H1 (cell line): Measurements from ENCODE around the gene GRXCR1. TPM values are rescaled to one million over a fixed set of nuclear protein-coding genes. Genes with fewer than 3 reads are reported as not detected.

Experiments used
- CTCF ChIA-PET: fragments of 300-600 bp; sonication (Branson Sonifier 250); formaldehyde crosslinking; loops from one replicate; lab custom pipeline; 2021; ENCODE audit not compliant: partially characterized antibody; lab: Charles Lee
- POLR2A ChIA-PET: fragments of 300-600 bp; sonication (Branson Sonifier 250); formaldehyde crosslinking; loops from one replicate; lab custom pipeline; 2021; ENCODE audit warnings: inconsistent platforms; ENCODE audit not compliant: partially characterized antibody; lab: Charles Lee
- DNase-seq, 2 experiments: peaks; one replicate each; pipeline versions ENCODE4 v3.0.0 to v3.0.0-alpha.2; 2010 to 2022; ENCODE audit warnings: low spot score in 2 of 2, low read depth in 1 of 2, mixed read lengths in 1 of 2
- FAIRE-seq: peaks from 2 replicates; lab custom pipeline; 2011; peaks lifted over from hg19 to GRCh38; lab: Jason Lieb, UNC
- H2AFZ ChIP-seq: 2 replicates; pipeline ENCODE4 v1.8.1; 2012; ENCODE audit warnings: low read length, inconsistent platforms
- H2AK5ac ChIP-seq: 2 replicates; pipeline ENCODE4 v1.6.1; 2013; ENCODE audit warnings: low read depth, low read length
- H2BK120ac ChIP-seq: replicated peaks from 2 replicates; pipeline ENCODE3; 2013; ENCODE audit warnings: low read depth, low read length, inconsistent platforms
- H2BK12ac ChIP-seq: 2 replicates; pipeline ENCODE4 v1.6.1; 2013; ENCODE audit warnings: low read depth, low read length
- H2BK15ac ChIP-seq: 2 replicates; pipeline ENCODE4 v1.6.1; 2013; ENCODE audit warnings: low read length
- H2BK20ac ChIP-seq: 2 replicates; pipeline ENCODE4 v1.6.1; 2013; ENCODE audit warnings: low read length
- H2BK5ac ChIP-seq: 2 replicates; pipeline ENCODE4 v1.6.1; 2013; ENCODE audit warnings: low read depth, low read length
- H3K14ac ChIP-seq: 2 replicates; pipeline ENCODE4 v1.6.1; 2013; ENCODE audit warnings: inconsistent platforms; ENCODE audit not compliant: insufficient read length
- H3K18ac ChIP-seq: 2 replicates; pipeline ENCODE4 v1.6.1; 2013; ENCODE audit warnings: low read length; ENCODE audit errors: extremely low read depth
- H3K23ac ChIP-seq: 2 replicates; pipeline ENCODE4 v1.6.1; 2013; ENCODE audit warnings: inconsistent platforms; ENCODE audit not compliant: insufficient read length
- H3K23me2 ChIP-seq: 2 replicates; pipeline ENCODE4 v1.6.1; 2013; ENCODE audit warnings: low read depth, low read length
- H3K27ac ChIP-seq: 2 replicates; pipeline ENCODE4 v1.6.1; 2011; ENCODE audit warnings: low read depth, low read length, inconsistent platforms
- H3K27me3 ChIP-seq, 4 experiments: replicated peaks in 1 of 4; 1 replicate in 1 of 4; 2 replicates in 3 of 4; pipeline versions ENCODE4 v1.6.1 to v1.8.1; 2011 to 2013; ENCODE audit warnings: low read length in 3 of 4, mild to moderate bottlenecking in 3 of 4, inconsistent platforms in 2 of 4, mixed read lengths in 2 of 4, moderate library complexity in 1 of 4; ENCODE audit not compliant: control insufficient read depth in 3 of 4, insufficient read depth in 3 of 4; ENCODE audit errors: extremely low read depth in 1 of 4
- H3K36me3 ChIP-seq, 4 experiments: 2 replicates each; pipeline versions ENCODE4 v1.6.1 to v1.8.1; 2011 to 2013; ENCODE audit warnings: mild to moderate bottlenecking in 4 of 4, low read length in 3 of 4, moderate library complexity in 2 of 4, control low read depth in 1 of 4, inconsistent platforms in 1 of 4; ENCODE audit not compliant: insufficient read depth in 4 of 4, control insufficient read depth in 2 of 4
- H3K4ac ChIP-seq: replicated peaks from 2 replicates; pipeline ENCODE3; 2013; ENCODE audit warnings: low read length, low read depth, mixed read lengths, inconsistent platforms; ENCODE audit not compliant: insufficient read length
- H3K4me1 ChIP-seq, 4 experiments: replicated peaks in 1 of 4; 1 replicate in 1 of 4; 2 replicates in 3 of 4; pipeline versions ENCODE4 v1.6.1 to v1.8.1; 2011 to 2013; ENCODE audit warnings: low read length in 3 of 4, inconsistent platforms in 2 of 4, mixed read lengths in 1 of 4; ENCODE audit not compliant: insufficient read depth in 4 of 4, control insufficient read depth in 3 of 4
- H3K4me2 ChIP-seq, 2 experiments: 2 replicates each; pipeline versions ENCODE4 v1.6.1 to v1.8.1; 2011 to 2013; ENCODE audit warnings: low read depth in 2 of 2, low read length in 2 of 2, control low read depth in 1 of 2, inconsistent platforms in 1 of 2, mild to moderate bottlenecking in 1 of 2; ENCODE audit not compliant: insufficient read depth in 1 of 2
- H3K4me3 ChIP-seq, 4 experiments: fragments of 200-600, 300-600 bp in 1 of 4; sonication (generic), shearing (Covaris generic), sonication (Bioruptor Twin) in 1 of 4; 2 replicates each; pipeline versions ENCODE4 v1.5.1 to v1.8.1; 2011 to 2016; ENCODE audit warnings: low read length in 4 of 4, low read depth in 3 of 4, control low read depth in 2 of 4, inconsistent platforms in 2 of 4, mild to moderate bottlenecking in 2 of 4, mixed read lengths in 1 of 4, moderate library complexity in 1 of 4; ENCODE audit not compliant: insufficient read depth in 2 of 4; ENCODE audit errors: extremely low read depth in 1 of 4
- H3K56ac ChIP-seq: replicated peaks from 2 replicates; pipeline ENCODE3; 2013; ENCODE audit warnings: low read depth, mild to moderate bottlenecking, mixed read lengths, low read length, inconsistent platforms; ENCODE audit not compliant: insufficient read length
- H3K79me1 ChIP-seq: 2 replicates; pipeline ENCODE4 v1.6.1; 2013; ENCODE audit warnings: low read depth, low read length, control low read depth
- H3K79me2 ChIP-seq, 2 experiments: 2 replicates each; pipeline versions ENCODE4 v1.6.1 to v1.8.1; 2012 to 2013; ENCODE audit warnings: low read length in 2 of 2, mild to moderate bottlenecking in 2 of 2, inconsistent platforms in 1 of 2; ENCODE audit not compliant: insufficient read depth in 2 of 2, control insufficient read depth in 1 of 2
- H3K9ac ChIP-seq, 4 experiments: replicated peaks in 1 of 4; 1 replicate in 1 of 4; 2 replicates in 3 of 4; pipeline versions ENCODE4 v1.6.1 to v1.8.1; 2011 to 2013; ENCODE audit warnings: low read depth in 3 of 4, low read length in 3 of 4, control low read depth in 2 of 4, mild to moderate bottlenecking in 2 of 4, moderate library complexity in 2 of 4, inconsistent platforms in 1 of 4; ENCODE audit errors: extremely low read depth in 1 of 4
- H3K9me3 ChIP-seq, 2 experiments: 2 replicates each; pipeline versions ENCODE4 v1.6.1 to v1.8.1; 2012 to 2013; ENCODE audit warnings: mild to moderate bottlenecking in 2 of 2, moderate library complexity in 2 of 2, control low read depth in 1 of 2, inconsistent platforms in 1 of 2, low read depth in 1 of 2, low read length in 1 of 2, mixed read lengths in 1 of 2; ENCODE audit not compliant: insufficient read depth in 2 of 2
- H4K20me1 ChIP-seq, 2 experiments: replicated peaks in 1 of 2; 2 replicates each; pipeline versions ENCODE3 to v1.8.1; 2011 to 2013; ENCODE audit warnings: inconsistent platforms in 2 of 2, low read length in 2 of 2, mild to moderate bottlenecking in 1 of 2; ENCODE audit not compliant: insufficient read depth in 2 of 2, control insufficient read depth in 1 of 2
- H4K5ac ChIP-seq: 2 replicates; pipeline ENCODE4 v1.6.1; 2013; ENCODE audit warnings: low read length, low read depth, mixed read lengths, inconsistent platforms; ENCODE audit not compliant: insufficient read length
- H4K8ac ChIP-seq: 2 replicates; pipeline ENCODE4 v1.8.0; 2013; ENCODE audit warnings: mild to moderate bottlenecking, moderate library complexity, low read length, inconsistent platforms; ENCODE audit not compliant: insufficient read depth; ENCODE audit errors: extremely low read depth
- H4K91ac ChIP-seq: replicated peaks from 2 replicates; pipeline ENCODE3; 2013; ENCODE audit warnings: low read length, mixed read lengths, inconsistent platforms; ENCODE audit not compliant: insufficient read length
- CTBP2 ChIP-seq: IDR thresholded peaks from 2 replicates; pipeline ENCODE4 v1.7.0; 2011; ENCODE audit warnings: borderline replicate concordance, mild to moderate bottlenecking, moderate library complexity, mixed read lengths, low read length; ENCODE audit not compliant: insufficient read depth, insufficient read length
- FOSL1 ChIP-seq: IDR thresholded peaks from 2 replicates; pipeline ENCODE4 v1.6.1; 2011; ENCODE audit warnings: mild to moderate bottlenecking, low read depth, low read length, moderate library complexity; ENCODE audit not compliant: insufficient read depth
- HDAC2 ChIP-seq, 2 experiments: fragments of 300-600 bp in 1 of 2; sonication (generic) in 1 of 2; IDR thresholded peaks; 2 replicates each; pipeline ENCODE4 v1.6.1; 2011 to 2012; ENCODE audit warnings: low read depth in 2 of 2, low read length in 2 of 2, mild to moderate bottlenecking in 2 of 2, moderate library complexity in 2 of 2, borderline replicate concordance in 1 of 2, inconsistent platforms in 1 of 2
- KDM4A ChIP-seq: IDR thresholded peaks from one replicate; pipeline ENCODE4 v1.7.1; 2012; ENCODE audit warnings: low read depth, mild to moderate bottlenecking, moderate library complexity, low read length, inconsistent platforms; ENCODE audit not compliant: severe bottlenecking
- NANOG ChIP-seq: IDR thresholded peaks from 2 replicates; pipeline ENCODE4 v1.6.1; 2011; ENCODE audit warnings: low read length, low read depth, mild to moderate bottlenecking, inconsistent platforms; ENCODE audit not compliant: insufficient read depth, poor library complexity, severe bottlenecking
- NRF1 ChIP-seq: IDR thresholded peaks from 2 replicates; pipeline ENCODE4 v1.6.1; 2011; ENCODE audit warnings: mild to moderate bottlenecking, low read depth, low read length, improper control_type of control experiment
- SAP30 ChIP-seq: fragments of 300-600 bp; sonication (generic); IDR thresholded peaks from 2 replicates; pipeline ENCODE4 v1.7.1; 2012; ENCODE audit warnings: low read length, moderate library complexity, mild to moderate bottlenecking, inconsistent platforms; ENCODE audit not compliant: insufficient read depth, insufficient replicate concordance
- SP1 ChIP-seq: IDR thresholded peaks from 2 replicates; pipeline ENCODE4 v1.6.1; 2011; ENCODE audit warnings: low read depth, low read length
- SP2 ChIP-seq: IDR thresholded peaks from 2 replicates; pipeline ENCODE4 v1.6.1; 2012; ENCODE audit warnings: mild to moderate bottlenecking, low read length, inconsistent platforms
- TAF1 ChIP-seq: IDR thresholded peaks from 2 replicates; pipeline ENCODE4 v1.6.1; 2011; ENCODE audit warnings: mild to moderate bottlenecking, low read depth, low read length
- YY1 ChIP-seq: IDR thresholded peaks from 2 replicates; pipeline ENCODE4 v1.6.1; 2011; ENCODE audit warnings: low read depth, mild to moderate bottlenecking, low read length
- WGBS, 2 experiments: shearing (Covaris generic) in 1 of 2; methylation state at CpG; one replicate each; pipeline versions ENCODE4 v1.1.6 to v1.1.7; 2013 to 2015; ENCODE audit warnings: low lambda C conversion rate in 2 of 2, mixed read lengths in 2 of 2, inconsistent platforms in 1 of 2, low coverage in 1 of 2, missing lambda C conversion rate in 1 of 2; ENCODE audit not compliant: insufficient replicate concordance in 2 of 2, insufficient coverage in 1 of 2, insufficient read length in 1 of 2; ENCODE audit errors: extremely low coverage in 1 of 2, missing lambda C conversion rate in 1 of 2; 5-methylcytosine and 5-hydroxymethylcytosine counted together
- polyA plus RNA-seq, 7 experiments: library from polyadenylated mRNA; depleted of rRNA in 3 of 7; stranded (reverse) in 5 of 7; unstranded in 2 of 7; fragments of >200 nt in 5 of 7; fragments of 200-250 nt in 2 of 7; gene quantifications; 1 replicate in 5 of 7; 2 replicates in 1 of 7; 4 replicates in 1 of 7; pipeline versions ENCODE4 v1.2.1 to v1.2.3, GENCODE V29; 2011 to 2013; ENCODE audit warnings: missing spikeins in 2 of 7, mixed read lengths in 2 of 7
- total RNA-seq: library from RNA; stranded (reverse); fragmentation: NEBNext Ultra II Directional; extraction: Animal tissue kit (Norgen Biotek cat#: 25700); gene quantifications from 2 replicates; pipeline ENCODE4 v1.2.1, GENCODE V29; 2021
- TF ChIP-seq, protein P1 (sequence below): IDR thresholded peaks from 2 replicates; pipeline ENCODE4 v1.6.1; 2011; ENCODE audit warnings: low read depth, mild to moderate bottlenecking, low read length; ENCODE audit not compliant: insufficient read depth

Gene GRXCR1
- total and polyA plus RNA-seq, 2 of the 8 experiments (the other 6 are each of a cell fraction or from before 2014, with no cell fraction given): not detected

- no peak overlapping the region for H2BK20ac ChIP-seq
- H3K23ac ChIP-seq: no peak overlapping the region
- no peak overlapping the region for H2BK120ac ChIP-seq
- no peaks in the 10 kb centered on the region for H3K23me2 ChIP-seq
- no peaks in the 10 kb centered on the region for H3K9me3 ChIP-seq
- 89% methylated on average over 2 of the region's 2 CpGs; no CpG with 5 or more reads in 1 of the 2 experiments for whole genome bisulfite sequencing, 2 experiments
- no peak overlapping the region for H2BK12ac ChIP-seq
- no peak overlapping the region for H2AFZ ChIP-seq
- no peaks in the 10 kb centered on the region for H3K36me3 ChIP-seq
- H3K79me1 ChIP-seq: no peaks in the 10 kb centered on the region
- no peak overlapping the region for H2AK5ac ChIP-seq
- no peak overlapping the region for H3K14ac ChIP-seq
- H3K27ac ChIP-seq: no peak overlapping the region
- FAIRE-seq (no peak), DNase-seq (no peak)
- no peak overlapping the region for H2BK15ac ChIP-seq
- H3K9ac ChIP-seq: no peak overlapping the region
- H4K5ac ChIP-seq: no peak overlapping the region
- no peaks in the 10 kb centered on the region for H3K79me2 ChIP-seq
- H3K4me2 ChIP-seq: no peak overlapping the region
- CTCF ChIA-PET: interaction anchor here (1.0 to 3.1 kb wide), 3 partner anchors 12 to 23 kb away, joined by 3 to 10 read pairs (median 3); no protein-coding TSS in a partner anchor
- H3K56ac ChIP-seq: no peak overlapping the region
- H3K4me1 ChIP-seq: no peaks in the 10 kb centered on the region
- POLR2A ChIA-PET: no interaction called here
- no peaks in the 10 kb centered on the region for H4K20me1 ChIP-seq
- H2BK5ac ChIP-seq: no peak overlapping the region
- no peak overlapping the region for H4K91ac ChIP-seq
- H4K8ac ChIP-seq: no peak overlapping the region
- no peak overlapping the region for H3K4me3 ChIP-seq
- no peak overlapping the region for H3K18ac ChIP-seq
- H3K4ac ChIP-seq: no peak overlapping the region
- no peaks in the 10 kb centered on the region for H3K27me3 ChIP-seq
- TF ChIP-seq TAF1: no peak
- no peak for TF ChIP-seq SAP30
- TF ChIP-seq NRF1: no peak
- no peak for TF ChIP-seq HDAC2 (IDR thresholded peaks at IDR 0.05; ENCODE audit: borderline replicate concordance in 1 of 2, low read depth in 2 of 2, low read length in 2 of 2)
- no peak for TF ChIP-seq CTBP2
- TF ChIP-seq FOSL1: no peak
- TF ChIP-seq SP2: no peak
- TF ChIP-seq, protein P1, sequence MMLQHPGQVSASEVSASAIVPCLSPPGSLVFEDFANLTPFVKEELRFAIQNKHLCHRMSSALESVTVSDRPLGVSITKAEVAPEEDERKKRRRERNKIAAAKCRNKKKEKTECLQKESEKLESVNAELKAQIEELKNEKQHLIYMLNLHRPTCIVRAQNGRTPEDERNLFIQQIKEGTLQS: no peak
- no peak for TF ChIP-seq SP1
- no peak for TF ChIP-seq NANOG
- TF ChIP-seq KDM4A: no peak
- no peak for TF ChIP-seq YY1
These were observed 48.8 kb upstream of the GRXCR1 start for GRCh38 chr4:42843694-42844093.
